PC-3 (cell line): ENCODE results near the gene CAMSAP1. TPM values are rescaled to one million over a fixed set of nuclear protein-coding genes. Genes with fewer than 3 reads are reported as not detected.

ENCODE experiments used
- ATAC-seq: fragments of 200-7000 bp; cut with Tn5 transposase; 2 replicates; pipeline ENCODE4 v1.9.1; 2020; ENCODE audit warnings: mild to moderate bottlenecking, moderate library complexity
- BruUV-seq: library from RNA; stranded (reverse); fragments of 400-500 nt; replicated peaks from 2 replicates; lab custom pipeline; 2021; lab: Mats Ljungman, UMichigan
- CTCF ChIA-PET: fragments of 300-600 bp; sonication (Branson Sonifier 250); formaldehyde crosslinking; loops from one replicate; lab custom pipeline; 2022; ENCODE audit warnings: antibody characterized with exemption; lab: Charles Lee
- POLR2A ChIA-PET: fragments of 300-600 bp; sonication (Branson Sonifier 250); formaldehyde crosslinking; loops from one replicate; lab custom pipeline; 2022; ENCODE audit warnings: antibody characterized with exemption; ENCODE audit not compliant: unreplicated experiment; lab: Charles Lee
- DNase-seq: peaks from one replicate; pipeline ENCODE4 v3.0.0-alpha.2; 2015
- H2AFZ ChIP-seq: fragments of 300-600 bp; sonication (generic); 2 replicates; pipeline ENCODE4 v1.6.0; 2016; ENCODE audit warnings: antibody characterized with exemption, low read length
- H3F3A ChIP-seq: fragments of 300-600 bp; sonication (generic); one replicate; pipeline ENCODE4 v1.6.0; 2017; ENCODE audit warnings: antibody characterized with exemption, low read length, control low read depth, mild to moderate bottlenecking; ENCODE audit not compliant: unreplicated experiment
- H3K27ac ChIP-seq: fragments of 300-600 bp; sonication (generic); 2 replicates; pipeline ENCODE4 v1.5.1; 2016; ENCODE audit warnings: mild to moderate bottlenecking, low read length
- H3K27me3 ChIP-seq: fragments of 300-600 bp; sonication (generic); 2 replicates; pipeline ENCODE4 v1.6.1; 2016; ENCODE audit warnings: low read length, mixed read lengths
- H3K36me3 ChIP-seq: fragments of 300-600 bp; sonication (generic); 2 replicates; pipeline ENCODE4 v1.6.1; 2016; ENCODE audit warnings: low read depth, mixed run types, low read length, mixed read lengths
- H3K4me1 ChIP-seq: fragments of 300-600 bp; sonication (generic); 2 replicates; pipeline ENCODE4 v1.5.1; 2016; ENCODE audit warnings: low read length; ENCODE audit not compliant: insufficient read depth
- H3K4me2 ChIP-seq: fragments of 300-600 bp; sonication (generic); 2 replicates; pipeline ENCODE4 v1.6.0; 2016; ENCODE audit warnings: low read length
- H3K4me3 ChIP-seq: fragments of 300-600 bp; sonication (generic); 2 replicates; pipeline ENCODE4 v1.5.1; 2016; ENCODE audit warnings: mild to moderate bottlenecking, low read length, mixed read lengths
- H3K79me2 ChIP-seq: fragments of 300-600 bp; sonication (generic); 2 replicates; pipeline ENCODE4 v1.6.1; 2017; ENCODE audit warnings: low read length, mixed read lengths
- H3K9ac ChIP-seq: fragments of 300-600 bp; sonication (generic); 2 replicates; pipeline ENCODE4 v1.6.0; 2016; ENCODE audit warnings: mild to moderate bottlenecking, low read length
- H3K9me2 ChIP-seq: fragments of 300-600 bp; sonication (generic); replicated peaks from 2 replicates; pipeline ENCODE4 v1.6.1; 2016; ENCODE audit warnings: mixed run types, low read length, mixed read lengths
- H3K9me3 ChIP-seq: fragments of 300-600 bp; sonication (generic); 2 replicates; pipeline ENCODE4 v1.6.1; 2016; ENCODE audit warnings: low read length, mixed read lengths
- H4K20me1 ChIP-seq: fragments of 300-600 bp; sonication (generic); 2 replicates; pipeline ENCODE4 v1.6.1; 2016; ENCODE audit warnings: low read length, mixed read lengths
- EZH2 ChIP-seq: fragments of 300-600 bp; sonication (generic); IDR thresholded peaks from one replicate; pipeline ENCODE4 v1.6.1; 2017; ENCODE audit warnings: antibody characterized with exemption, mild to moderate bottlenecking, low read length; ENCODE audit not compliant: unreplicated experiment
- EZH2phosphoT487 ChIP-seq: fragments of 300-600 bp; sonication (generic); IDR thresholded peaks from 2 replicates; pipeline ENCODE4 v1.6.1; 2018; ENCODE audit warnings: mild to moderate bottlenecking, antibody characterized with exemption, low read length, borderline replicate concordance
- intact Hi-C: fragments of 100-400 bp; cut with micrococcal nuclease; formaldehyde crosslinking; loops from 2 replicates; pipeline ENCODE4 v1.9.0; 2023
- total RNA-seq: library from RNA; depleted of rRNA; stranded (reverse); fragments of >200 nt; gene quantifications from 2 replicates; pipeline ENCODE4 v1.2.3, GENCODE V29; 2014
- TF ChIP-seq, protein P1 (sequence below): fragments of 300-600 bp; sonication (generic); conservative IDR thresholded peaks from 2 replicates; pipeline ENCODE4 v1.5.1; 2017; ENCODE audit warnings: antibody characterized with exemption, low read depth, mild to moderate bottlenecking, low read length

Gene CAMSAP1
- total RNA-seq, 1 experiment from 2014 or later, result 16.4 TPM

DNA sequence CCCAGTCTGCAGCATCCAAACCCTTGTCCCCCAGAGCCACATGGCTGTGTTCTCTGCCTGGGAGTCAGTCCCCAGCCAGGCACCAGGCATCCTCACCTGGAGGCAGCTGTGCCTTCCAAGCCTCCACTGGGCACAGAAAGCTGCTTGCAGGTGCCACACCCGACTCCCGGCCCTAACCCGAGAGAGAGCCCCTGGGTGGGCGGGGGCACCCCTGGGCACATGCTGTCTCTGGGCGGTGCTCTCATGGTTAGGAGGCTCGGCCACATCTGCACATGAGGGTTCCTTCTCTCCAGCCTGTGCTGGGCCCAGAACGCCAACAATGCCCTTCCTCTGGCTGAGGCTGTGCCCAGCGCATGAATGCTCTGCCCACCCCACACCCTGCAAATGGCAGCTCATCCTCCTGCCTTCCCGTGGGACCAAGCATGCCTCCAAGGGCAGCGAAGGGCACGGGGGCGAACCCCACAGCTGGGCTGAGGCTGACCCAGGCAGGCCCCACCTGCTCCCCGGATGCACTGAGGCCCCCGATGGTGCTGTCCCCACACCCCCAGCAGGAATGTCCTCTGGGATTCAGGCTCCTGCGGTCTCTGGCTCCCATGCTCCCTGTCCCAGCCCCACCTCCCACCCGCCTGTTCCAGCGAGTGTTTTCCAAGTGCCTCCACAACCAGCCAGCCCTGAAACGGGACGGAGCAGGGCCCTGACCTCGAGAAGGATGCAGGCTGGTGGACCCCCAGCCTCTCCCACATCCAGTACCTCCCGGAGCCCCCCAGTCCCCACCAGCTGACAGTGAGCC lies 22.5 kb upstream of the CAMSAP1 start:
- CTCF ChIA-PET, result no interaction called here
- H3K9ac ChIP-seq, result no peak overlapping the region
- TF ChIP-seq EZH2 (no peak), EZH2phosphoT487 (no peak)
- TF ChIP-seq, protein P1, sequence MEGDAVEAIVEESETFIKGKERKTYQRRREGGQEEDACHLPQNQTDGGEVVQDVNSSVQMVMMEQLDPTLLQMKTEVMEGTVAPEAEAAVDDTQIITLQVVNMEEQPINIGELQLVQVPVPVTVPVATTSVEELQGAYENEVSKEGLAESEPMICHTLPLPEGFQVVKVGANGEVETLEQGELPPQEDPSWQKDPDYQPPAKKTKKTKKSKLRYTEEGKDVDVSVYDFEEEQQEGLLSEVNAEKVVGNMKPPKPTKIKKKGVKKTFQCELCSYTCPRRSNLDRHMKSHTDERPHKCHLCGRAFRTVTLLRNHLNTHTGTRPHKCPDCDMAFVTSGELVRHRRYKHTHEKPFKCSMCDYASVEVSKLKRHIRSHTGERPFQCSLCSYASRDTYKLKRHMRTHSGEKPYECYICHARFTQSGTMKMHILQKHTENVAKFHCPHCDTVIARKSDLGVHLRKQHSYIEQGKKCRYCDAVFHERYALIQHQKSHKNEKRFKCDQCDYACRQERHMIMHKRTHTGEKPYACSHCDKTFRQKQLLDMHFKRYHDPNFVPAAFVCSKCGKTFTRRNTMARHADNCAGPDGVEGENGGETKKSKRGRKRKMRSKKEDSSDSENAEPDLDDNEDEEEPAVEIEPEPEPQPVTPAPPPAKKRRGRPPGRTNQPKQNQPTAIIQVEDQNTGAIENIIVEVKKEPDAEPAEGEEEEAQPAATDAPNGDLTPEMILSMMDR, result no peak
- POLR2A ChIA-PET, result no interaction called here
- H2AFZ ChIP-seq, result no peak overlapping the region
- DNase-seq (no peak), ATAC-seq (no peak)
- H3K79me2 ChIP-seq, result no peaks in the 10 kb centered on the region
- no peak overlapping the region for H3K4me2 ChIP-seq
- BruUV-seq, result no TSS peak
- H3K27ac ChIP-seq, result no peak overlapping the region
- H3F3A ChIP-seq, result no peaks in the 10 kb centered on the region
- intact Hi-C loops, result no loop called here
- H3K36me3 ChIP-seq, result no peaks in the 10 kb centered on the region
- H3K4me1 ChIP-seq, result peaks cover 17% of the 10 kb centered on the region
- H4K20me1 ChIP-seq, result no peaks in the 10 kb centered on the region
- H3K9me2 ChIP-seq, result no peaks in the 10 kb centered on the region
- no peak overlapping the region for H3K4me3 ChIP-seq
- H3K9me3 ChIP-seq, result no peaks in the 10 kb centered on the region
- no peaks in the 10 kb centered on the region for H3K27me3 ChIP-seq

DNA sequence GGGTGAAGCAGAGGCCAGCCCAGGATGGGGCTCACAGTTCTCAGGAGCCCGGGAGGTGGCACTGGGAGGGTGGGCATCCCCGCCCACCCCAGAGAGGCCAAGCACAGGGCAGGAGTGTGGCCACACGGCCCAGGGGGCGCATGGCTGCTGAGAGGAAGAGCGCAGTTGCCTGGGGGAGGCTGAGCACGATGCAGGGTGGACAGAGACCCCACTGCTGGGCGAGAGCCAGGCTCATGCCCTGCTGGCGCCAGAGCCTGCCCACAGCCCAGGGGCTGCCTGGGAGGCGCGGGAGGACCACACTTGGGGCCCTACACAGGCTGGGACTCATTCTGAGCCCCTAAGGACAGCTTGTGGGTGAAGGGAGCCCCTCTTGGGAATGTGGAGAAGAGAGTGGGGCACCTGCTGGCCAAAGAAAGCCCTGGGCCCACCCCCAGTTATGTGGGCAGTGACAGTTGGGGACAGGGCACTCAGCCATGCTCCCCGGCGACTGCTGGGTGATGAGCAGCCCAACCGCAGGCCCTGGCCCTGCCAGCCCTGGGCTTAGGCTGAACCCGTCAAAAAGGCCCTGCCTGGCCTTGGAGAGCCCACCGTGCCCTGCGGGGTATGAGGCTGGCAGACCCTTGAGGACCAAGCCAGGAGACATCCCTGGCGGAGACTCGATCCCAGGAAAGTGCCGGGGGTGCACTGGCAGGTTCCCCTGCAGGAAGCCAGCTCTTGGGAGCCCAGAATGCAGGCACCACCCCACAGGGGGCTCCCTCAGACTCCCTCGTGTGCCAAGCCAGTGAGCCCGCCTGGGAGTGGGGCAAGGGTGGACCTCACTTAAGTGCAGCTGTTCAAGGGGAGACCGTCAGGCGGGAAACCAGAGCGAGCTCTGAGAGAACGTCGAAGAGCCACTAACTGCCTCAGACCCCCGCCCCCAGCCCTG lies 21.6 kb upstream of the CAMSAP1 start:
- TF ChIP-seq EZH2phosphoT487 (no peak), EZH2 (no peak)
- TF ChIP-seq, protein P1, result no peak
- no peaks in the 10 kb centered on the region for H3K27me3 ChIP-seq
- no peak for DNase-seq
- H2AFZ ChIP-seq, result no peak overlapping the region
- H3K4me2 ChIP-seq, result no peak overlapping the region
- POLR2A ChIA-PET, result no interaction called here
- H3K9me2 ChIP-seq, result no peaks in the 10 kb centered on the region
- intact Hi-C loops, result no loop called here
- no peak overlapping the region for H3K27ac ChIP-seq
- H3F3A ChIP-seq, result no peaks in the 10 kb centered on the region
- no peak for ATAC-seq
- H3K4me1 ChIP-seq, result peaks cover 17% of the 10 kb centered on the region
- H3K9me3 ChIP-seq, result no peaks in the 10 kb centered on the region
- no peaks in the 10 kb centered on the region for H4K20me1 ChIP-seq
- no peaks in the 10 kb centered on the region for H3K36me3 ChIP-seq
- CTCF ChIA-PET, result no interaction called here
- no peak overlapping the region for H3K9ac ChIP-seq
- H3K4me3 ChIP-seq, result no peak overlapping the region
- no peaks in the 10 kb centered on the region for H3K79me2 ChIP-seq
- no TSS peak for BruUV-seq
